Hematopoietic multipotent progenitor cell treated with erythropoietin and hydrocortisone succinate and interleukin-3 and kit ligand, for 4 days (in vitro differentiated cells): ENCODE results near the gene CCT3.
A peak's percentile ranks its signal among the peaks of the same experiment; 100 is the strongest.

ENCODE experiments used
- DNase-seq: peaks from one replicate; pipeline ENCODE4 v3.0.0-alpha.2; 2015

The CCT3 gene

DNA sequence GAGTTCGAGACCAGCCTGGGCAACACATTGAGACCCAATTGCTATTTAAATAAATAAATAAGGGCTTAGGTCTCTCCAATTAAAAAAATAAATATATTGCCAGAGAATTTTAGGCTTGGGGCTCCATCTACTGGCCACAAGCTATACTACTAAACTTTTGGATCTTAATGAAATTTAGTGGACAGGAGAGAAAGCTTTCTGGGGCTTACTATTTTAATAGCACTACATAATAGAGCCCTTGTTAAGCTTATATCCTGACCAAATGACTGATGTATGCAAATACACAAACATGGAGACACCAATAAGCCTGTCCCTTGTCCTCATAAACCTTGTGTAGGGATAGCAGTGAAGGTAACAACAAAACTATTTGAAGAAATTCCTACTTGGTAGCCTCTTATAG, 18.4 kb downstream of the CCT3 start:
- DNase-seq: peak; percentile 63

GRCh38 chr1:156316909-156317308, 21.2 kb downstream of the CCT3 start:
- DNase-seq: no peak

DNA sequence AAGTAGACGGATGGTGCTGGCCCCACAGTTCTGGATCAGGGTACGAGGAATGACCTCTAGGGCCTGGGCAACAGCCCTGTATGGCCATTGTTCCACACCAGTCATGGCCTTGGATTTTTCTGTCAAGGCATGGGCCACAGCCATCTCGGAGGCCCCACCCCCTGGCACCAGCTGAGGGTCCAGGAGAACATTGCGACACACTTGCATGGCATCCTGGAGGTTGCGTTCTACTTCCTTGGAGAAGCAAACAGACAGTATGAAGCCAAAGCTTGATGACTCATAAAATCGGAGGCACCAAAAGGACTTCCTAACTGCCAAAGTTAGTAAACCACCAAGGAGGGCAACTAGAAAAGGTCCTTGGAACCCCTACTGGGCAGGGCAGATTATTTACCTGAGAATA, 27.1 kb downstream of the CCT3 start:
- DNase-seq: peak; percentile 27

GRCh38 chr1:156308078-156308477, 30.0 kb downstream of the CCT3 start:
- DNase-seq: no peak

GRCh38 chr1:156305215-156305614, 32.9 kb downstream of the CCT3 start:
- DNase-seq: no peak

DNA sequence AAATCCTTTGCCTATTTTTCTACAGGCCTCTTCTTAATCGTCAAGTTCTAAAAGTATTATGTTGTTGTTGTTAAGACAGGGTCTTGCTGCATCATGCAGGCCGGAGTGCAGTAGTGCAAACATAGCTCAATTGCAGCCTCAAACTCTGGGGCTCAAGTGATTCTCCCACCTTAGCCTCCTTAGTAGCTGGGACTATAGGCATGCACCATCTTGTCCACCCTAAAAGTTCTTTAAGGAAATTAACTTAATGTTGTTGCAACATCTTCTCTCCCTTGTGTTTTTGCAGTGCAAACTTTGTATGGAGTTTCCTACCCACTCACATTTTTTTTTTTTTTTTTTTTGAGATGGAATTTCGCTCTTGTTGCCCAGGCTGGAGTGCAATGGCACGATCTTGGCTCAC, 34.9 kb downstream of the CCT3 start:
- DNase-seq: no peak

DNA sequence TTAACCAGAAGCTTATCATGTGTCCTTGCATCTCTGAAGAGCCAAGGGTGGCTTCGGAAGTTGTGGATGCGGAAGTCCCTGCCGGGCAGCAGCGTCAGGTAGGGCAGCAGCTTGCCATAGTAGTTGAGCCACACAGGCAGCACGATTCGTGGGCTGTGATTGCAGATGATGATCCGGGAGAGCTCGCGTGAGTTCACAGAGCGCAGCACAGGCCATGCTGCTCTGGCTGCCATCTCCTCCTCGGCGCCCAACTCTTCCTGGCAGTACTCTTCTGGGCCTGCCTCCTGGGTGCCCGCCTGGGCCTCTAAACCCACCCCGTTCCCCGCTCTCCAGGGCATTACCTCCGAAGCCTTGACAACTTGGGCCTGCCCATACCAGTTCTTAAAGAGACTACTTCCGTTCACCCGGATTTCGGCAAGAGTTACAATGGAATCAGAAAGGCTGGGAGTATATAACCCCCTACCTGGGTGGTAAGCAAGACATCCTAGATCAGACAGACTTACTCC, 39.2 kb downstream of the CCT3 start, which contains the start of gene VHLL:
Gene VHLL (minus strand): TSS at position 456 of the 506 bp plus-strand sequence. CDS start 118 bp downstream, at position 338.
- DNase-seq: no peak

DNA sequence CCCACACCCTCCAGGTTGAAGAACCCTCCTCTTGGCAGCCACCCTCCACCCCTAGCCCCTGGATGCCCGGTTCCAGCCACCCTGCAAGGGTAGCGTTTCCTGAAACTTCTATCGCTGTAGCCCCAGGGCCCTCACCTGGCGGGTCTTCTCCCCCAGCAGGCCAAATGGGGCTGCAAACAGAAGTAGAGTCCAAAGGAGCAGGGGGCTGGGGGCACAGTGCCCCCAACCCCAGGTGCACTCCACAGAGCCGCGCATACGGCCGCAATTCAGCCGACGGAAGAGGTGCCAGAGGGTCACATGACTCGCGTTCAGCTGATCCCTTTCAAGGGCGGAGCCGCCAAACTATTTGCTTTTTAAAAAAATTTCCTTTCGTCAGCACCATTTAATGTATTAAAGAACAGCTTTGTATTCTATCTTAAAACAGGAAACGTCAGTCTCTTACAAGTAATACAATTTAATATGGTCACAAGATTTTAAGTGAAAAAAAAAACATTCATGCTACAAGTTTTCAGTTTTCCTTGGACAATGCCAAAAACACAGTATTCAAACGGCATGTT, 42.6 kb downstream of the CCT3 start, which contains the start of gene GLMP:
Gene GLMP (minus strand): TSS at position 289 of the 557 bp plus-strand sequence. CDS start 34 bp downstream, at position 255.
- DNase-seq: peak; percentile 86

DNA sequence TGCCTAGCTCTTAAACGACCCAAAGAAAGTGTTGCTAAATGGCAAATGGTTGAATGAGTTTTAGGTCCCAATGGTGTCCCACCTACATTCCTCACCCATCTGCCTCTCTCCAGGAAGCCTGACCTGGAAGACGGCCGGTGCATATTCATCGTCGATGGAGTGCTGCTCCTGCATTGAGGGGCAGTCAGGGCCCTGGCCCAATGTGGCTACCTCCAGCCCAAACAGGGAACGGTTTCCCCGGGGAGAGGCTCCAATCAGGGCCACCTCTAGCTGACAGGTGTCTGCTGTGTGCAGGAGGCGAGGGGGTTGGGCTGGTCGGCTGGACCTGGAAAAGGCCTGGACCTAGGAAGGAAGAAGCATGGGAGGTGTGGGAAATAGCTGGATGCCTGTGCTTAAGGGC, 44.2 kb downstream of the CCT3 start:
- DNase-seq: no peak

DNA sequence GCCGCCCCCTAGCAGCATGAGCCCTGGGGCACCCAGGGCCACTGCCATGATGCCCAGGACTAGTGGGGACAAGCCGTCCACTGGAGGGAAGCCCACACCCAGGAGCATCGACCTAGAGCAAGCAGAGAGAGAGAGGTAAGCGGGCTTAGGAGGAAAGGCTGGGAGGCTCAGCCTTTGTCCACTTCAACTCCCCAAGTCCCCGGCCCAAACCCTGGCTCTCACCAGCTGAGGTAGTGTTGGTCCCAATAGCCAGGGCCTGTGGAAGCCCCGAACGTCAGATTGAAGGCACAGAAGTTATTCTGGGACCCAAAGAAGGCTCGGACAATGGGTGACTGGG, 45.0 kb downstream of the CCT3 start:
- DNase-seq: no peak

- peak; percentile 91 for DNase-seq
These were observed 46.6 kb downstream of the CCT3 start for GRCh38 chr1:156291226-156292061.

DNA sequence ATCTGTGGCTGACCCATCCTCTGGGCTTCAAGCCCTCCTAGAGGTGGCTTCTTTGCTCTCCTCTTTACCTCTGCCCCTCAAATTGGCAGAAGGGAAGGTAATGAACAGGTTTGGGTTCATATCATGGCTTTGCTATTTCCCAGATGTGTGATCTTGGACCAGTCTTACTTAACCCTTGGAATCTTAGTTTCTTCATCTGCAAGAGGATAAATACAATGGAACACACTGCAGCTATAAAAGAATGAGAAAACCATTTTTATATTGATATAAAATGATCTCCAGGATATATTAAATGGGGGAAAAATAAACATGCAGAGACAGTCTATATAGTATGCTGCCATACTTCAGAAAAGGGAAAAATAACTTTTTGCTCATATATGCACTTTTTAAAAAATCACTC, 48.2 kb downstream of the CCT3 start:
- no peak for DNase-seq

DNA sequence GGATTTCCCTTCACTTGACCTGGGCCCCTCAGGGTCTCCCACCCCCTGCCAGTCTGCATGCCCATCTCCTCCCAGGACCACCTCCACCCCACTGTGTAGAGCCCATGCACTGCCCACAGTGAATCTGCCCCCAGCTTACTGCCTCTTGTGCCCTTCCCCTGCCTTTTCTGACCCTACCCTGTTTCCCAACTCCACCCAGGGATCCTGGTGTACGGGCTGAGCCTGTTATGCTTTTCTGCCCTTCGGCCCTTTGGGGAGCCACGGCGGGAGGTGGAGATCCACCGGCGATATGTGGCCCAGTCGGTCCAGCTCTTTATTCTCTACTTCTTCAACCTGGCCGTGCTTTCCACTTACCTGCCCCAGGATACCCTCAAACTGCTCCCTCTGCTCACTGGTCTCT, 52.0 kb downstream of the CCT3 start:
- DNase-seq: no peak

DNA sequence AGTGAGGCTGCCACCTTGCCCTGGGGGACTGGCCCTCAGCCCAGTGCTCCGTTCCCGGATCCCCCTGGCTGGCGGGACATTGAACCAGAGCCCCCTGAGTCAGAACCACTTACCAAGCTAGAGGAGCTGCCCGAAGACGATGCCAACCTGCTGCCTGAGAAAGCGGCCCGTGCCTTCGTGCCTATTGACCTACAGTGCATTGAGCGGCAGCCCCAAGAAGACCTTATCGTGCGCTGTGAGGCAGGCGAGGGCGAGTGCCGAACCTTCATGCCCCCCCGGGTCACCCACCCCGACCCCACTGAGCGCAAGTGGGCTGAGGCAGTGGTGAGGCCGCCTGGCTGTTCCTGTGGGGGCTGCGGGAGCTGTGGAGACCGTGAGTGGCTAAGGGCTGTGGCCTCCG, 52.7 kb downstream of the CCT3 start:
- no peak for DNase-seq

DNA sequence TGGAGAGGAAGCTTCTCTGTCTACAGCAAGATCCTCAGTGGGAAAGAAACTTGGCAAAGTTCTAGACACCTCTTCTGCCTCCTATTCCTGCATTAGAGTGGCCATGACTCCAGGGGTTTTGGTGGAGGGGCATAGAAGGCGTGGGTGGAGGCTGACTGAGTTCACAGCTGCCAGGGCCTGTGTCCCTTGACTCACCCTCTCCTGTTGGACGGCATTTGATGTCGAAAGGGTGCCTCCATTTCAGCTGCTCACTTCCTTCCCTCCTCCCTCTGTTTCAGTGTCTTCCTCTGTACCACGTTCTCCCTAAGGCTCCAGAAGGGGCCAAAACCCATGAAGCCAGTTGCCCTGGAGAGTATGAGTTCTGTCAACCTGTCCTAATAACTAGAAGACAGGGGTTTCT, 53.3 kb downstream of the CCT3 start:
- DNase-seq: no peak

- no peak for DNase-seq
These were observed 54.0 kb downstream of the CCT3 start, which contains the start of gene TMEM79 for GRCh38 chr1:156284112-156284511. Gene TMEM79, plus strand, starts transcription at chr1:156284325. Its CDS starts 902 bp downstream, at chr1:156285227.

DNA sequence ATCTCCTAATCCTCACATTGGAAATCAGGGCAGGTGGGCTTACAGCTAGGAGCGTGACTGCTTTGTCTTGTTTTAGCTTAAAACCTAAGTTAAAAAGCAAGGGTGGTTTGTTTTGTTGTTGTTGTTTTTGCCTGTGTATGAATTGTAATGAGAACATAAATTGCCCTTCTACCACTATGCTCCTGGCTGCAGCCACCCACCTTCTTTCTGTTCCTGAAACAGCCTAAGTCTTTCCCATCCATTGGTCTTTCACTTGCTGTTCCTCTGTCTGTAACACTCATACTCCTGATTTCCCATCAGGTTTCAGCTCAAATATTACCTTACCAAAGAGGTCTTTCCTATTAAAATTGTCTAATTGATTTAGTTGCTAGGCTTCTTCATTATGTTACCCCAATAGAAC, 54.6 kb downstream of the CCT3 start:
- DNase-seq: no peak

DNA sequence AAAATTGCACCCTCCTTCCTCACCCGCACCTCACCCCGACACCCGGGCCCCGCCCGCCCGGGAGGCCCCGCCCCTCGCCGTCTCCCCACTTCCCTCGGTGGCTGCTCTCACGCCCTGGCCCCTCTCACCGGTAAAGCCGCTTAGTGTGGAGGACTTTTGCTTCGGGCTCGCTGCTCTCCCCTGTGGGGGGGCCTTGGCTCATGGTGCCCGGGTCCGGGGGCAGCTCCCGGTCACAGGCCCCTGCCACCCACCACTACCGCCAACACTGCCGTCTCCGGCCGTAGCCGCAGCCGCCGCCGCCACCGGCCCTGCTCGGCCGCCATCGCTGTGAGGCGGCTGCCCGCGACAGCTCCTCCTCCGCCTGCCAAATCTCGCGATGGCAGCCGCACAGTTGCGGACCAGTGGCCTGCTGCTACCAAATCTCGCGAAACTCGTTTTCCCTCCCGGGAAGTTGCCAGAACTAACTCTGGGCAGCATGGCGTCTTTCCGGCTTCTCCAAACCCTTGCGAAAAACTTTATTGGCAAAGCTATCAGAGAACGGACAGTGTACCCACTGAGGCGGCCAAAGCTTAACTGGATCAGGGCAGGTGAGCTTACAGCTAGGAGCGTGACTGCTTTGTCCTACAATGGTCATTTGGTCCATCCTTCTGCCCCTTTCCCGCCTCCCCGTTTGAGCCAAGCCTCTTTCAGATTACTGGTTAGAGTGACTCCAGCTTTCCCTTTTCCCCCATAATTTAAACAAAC, 55.4 kb downstream of the CCT3 start, which contains the start of gene SMG5:
Gene SMG5 (minus strand): TSS at position 347 of the 744 bp plus-strand sequence. CDS start 145 bp downstream, at position 202.
- DNase-seq: peak; percentile 99

- peak; percentile 44 for DNase-seq
These were observed 56.2 kb downstream of the CCT3 start for GRCh38 chr1:156281693-156282478.

DNA sequence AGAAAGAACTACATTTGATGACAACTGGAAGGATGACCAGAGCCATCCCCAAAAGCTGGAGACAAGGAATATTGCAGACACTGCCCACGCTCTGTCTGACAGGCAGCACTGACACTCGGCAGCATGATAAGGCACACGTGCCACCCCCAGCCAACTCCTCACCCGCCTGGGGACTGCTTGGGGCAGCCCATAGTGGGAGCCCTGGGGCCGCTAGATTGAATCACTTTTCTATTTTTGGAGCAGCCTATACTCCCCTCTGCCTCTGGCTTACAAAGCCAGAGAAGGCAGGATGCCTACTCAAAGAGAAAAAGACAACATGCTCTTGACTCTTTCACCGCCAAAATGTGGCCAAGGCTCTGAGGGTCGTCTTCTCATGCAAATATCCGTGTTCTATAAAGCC, 56.8 kb downstream of the CCT3 start:
- DNase-seq: peak; percentile 89

DNA sequence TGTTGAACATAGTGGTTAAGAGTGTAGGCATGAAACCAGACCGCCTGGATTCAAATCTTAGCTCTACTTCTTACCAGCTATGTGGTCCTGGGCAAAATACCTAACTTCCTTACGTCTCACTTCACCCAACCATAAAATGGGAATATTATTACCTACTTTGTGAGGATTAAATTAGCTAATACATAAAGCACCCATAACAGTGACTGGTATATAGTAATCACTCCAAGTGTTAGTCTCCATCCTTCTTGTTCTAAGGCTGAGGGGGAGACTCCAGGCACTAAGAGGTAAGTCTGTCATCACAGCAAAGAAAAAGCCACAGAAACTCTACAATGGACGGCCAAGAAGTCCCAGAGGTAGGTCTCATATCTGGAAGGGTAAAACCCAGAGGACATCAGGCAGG, 58.3 kb downstream of the CCT3 start:
- no peak for DNase-seq

GRCh38 chr1:156276966-156277381, 61.1 kb downstream of the CCT3 start:
- peak; percentile 58 for DNase-seq
